BLaER1 (cell line): ENCODE measurements around the gene SZT2.

Experiments
- H3K27ac ChIP-seq: shearing (Covaris generic); formaldehyde crosslinking; 2 replicates; pipeline ENCODE4 v1.8.1; 2022
- H3K27me3 ChIP-seq: shearing (Covaris generic); formaldehyde crosslinking; 2 replicates; pipeline ENCODE4 v1.8.1; 2022
- H3K36me3 ChIP-seq: shearing (Covaris generic); formaldehyde crosslinking; 2 replicates; pipeline ENCODE4 v1.8.1; 2022
- H3K4me1 ChIP-seq: shearing (Covaris generic); formaldehyde crosslinking; 2 replicates; pipeline ENCODE4 v1.8.1; 2022
- H3K4me2 ChIP-seq: shearing (Covaris generic); formaldehyde crosslinking; 2 replicates; pipeline ENCODE4 v1.8.1; 2022
- H3K4me3 ChIP-seq: shearing (Covaris generic); formaldehyde crosslinking; 2 replicates; pipeline ENCODE4 v1.8.1; 2022
- H3K9ac ChIP-seq: shearing (Covaris generic); formaldehyde crosslinking; 2 replicates; pipeline ENCODE4 v1.8.1; 2022
- H3K9me3 ChIP-seq: shearing (Covaris generic); formaldehyde crosslinking; 2 replicates; pipeline ENCODE4 v1.8.1; 2022
- H4K20me1 ChIP-seq: shearing (Covaris generic); formaldehyde crosslinking; 2 replicates; pipeline ENCODE4 v1.8.1; 2022
- Cebpa-rat ChIP-seq: shearing (Covaris generic); IDR thresholded peaks from 2 replicates; pipeline ENCODE4 v1.8.1; 2022

The SZT2 gene

DNA sequence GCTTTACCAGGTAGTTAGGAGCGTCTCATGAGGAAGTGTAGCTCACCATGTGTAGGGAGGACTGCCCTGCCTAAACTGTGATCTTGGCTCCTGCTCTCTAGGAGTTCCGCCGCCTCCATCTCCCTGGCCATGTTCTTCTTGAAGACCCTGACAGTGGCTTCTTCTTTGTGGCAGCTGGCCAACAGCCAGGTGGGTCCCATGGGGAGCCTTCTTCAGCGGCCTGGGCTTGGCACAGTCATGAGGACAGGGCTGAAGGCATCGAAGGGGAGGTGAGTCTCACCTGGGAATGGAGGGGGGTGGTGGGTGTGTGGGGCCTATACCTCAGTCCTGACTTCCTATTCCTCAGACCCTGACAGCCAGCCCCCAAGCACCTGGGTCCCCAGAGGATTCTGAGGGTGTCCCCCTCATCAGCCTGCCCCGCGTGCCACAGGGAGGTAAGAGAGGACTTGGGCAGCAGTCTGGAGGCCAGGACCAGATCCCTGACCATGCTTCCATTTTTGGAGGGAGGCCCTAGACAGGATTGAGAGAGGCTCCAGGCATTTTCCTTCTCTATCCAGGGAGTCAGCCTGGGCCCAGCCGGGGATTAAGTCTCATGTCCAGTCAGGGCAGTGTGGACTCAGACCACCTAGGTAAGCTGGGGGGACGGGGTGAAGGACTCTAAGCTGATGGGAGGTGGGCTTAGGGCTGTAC is 42.6 kb downstream of the SZT2 start:
- no peaks in the 10 kb centered on the region for H4K20me1 ChIP-seq
- H3K4me2 ChIP-seq: no peak overlapping the region
- no peaks in the 10 kb centered on the region for H3K9me3 ChIP-seq
- no peak overlapping the region for H3K27ac ChIP-seq
- H3K9ac ChIP-seq: no peak overlapping the region
- no peaks in the 10 kb centered on the region for H3K4me1 ChIP-seq
- H3K4me3 ChIP-seq: no peak overlapping the region
- H3K36me3 ChIP-seq: peaks cover 100% of the 10 kb centered on the region
- no peak for TF ChIP-seq Cebpa-rat
- no peaks in the 10 kb centered on the region for H3K27me3 ChIP-seq

DNA sequence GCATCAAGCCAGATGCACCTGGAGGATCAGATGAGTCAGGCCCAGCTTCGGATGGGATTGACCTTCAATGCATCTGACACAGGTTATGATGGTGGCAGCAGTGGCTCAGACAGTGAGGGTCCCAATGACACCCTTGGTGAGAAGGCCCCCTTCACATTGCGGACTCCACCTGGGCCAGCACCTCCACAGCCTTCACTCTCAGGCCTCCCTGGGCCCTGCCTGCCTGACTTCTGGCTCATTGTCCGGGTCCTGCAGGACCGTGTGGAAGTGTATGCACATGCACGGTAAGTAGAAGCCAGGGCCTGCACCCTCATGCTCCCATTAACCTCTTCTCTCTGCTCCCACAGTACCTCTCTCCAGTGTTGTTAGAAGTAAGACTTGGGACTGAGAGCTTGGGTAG is 43.2 kb downstream of the SZT2 start:
- no peaks in the 10 kb centered on the region for H4K20me1 ChIP-seq
- no peak overlapping the region for H3K4me3 ChIP-seq
- no peak overlapping the region for H3K27ac ChIP-seq
- TF ChIP-seq Cebpa-rat: no peak
- H3K4me2 ChIP-seq: no peak overlapping the region
- no peak overlapping the region for H3K9ac ChIP-seq
- peaks cover 100% of the 10 kb centered on the region for H3K36me3 ChIP-seq
- H3K9me3 ChIP-seq: no peaks in the 10 kb centered on the region
- H3K4me1 ChIP-seq: no peaks in the 10 kb centered on the region
- H3K27me3 ChIP-seq: no peaks in the 10 kb centered on the region

DNA sequence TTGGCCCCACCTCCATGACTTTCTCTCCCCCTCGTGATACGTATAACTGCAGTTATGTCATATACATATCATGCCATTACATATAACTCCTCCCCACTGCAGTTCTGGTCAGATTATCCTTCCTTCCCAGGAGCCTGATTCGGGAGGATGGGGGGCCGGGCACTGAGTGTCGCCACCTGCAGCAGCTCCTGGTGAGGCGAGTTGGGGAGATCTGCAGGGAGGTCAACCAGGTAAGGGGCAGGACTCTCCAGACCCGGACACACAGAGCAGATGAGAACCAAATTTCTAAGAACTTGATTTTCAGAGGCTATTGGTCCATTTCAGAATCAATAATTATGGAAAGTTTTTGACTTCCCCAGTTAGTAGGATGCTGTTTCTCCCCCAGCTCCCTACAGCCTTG is 44.6 kb downstream of the SZT2 start:
- H3K9ac ChIP-seq: no peak overlapping the region
- H3K9me3 ChIP-seq: no peaks in the 10 kb centered on the region
- no peaks in the 10 kb centered on the region for H3K4me1 ChIP-seq
- H3K36me3 ChIP-seq: peaks cover 100% of the 10 kb centered on the region
- H3K27me3 ChIP-seq: no peaks in the 10 kb centered on the region
- no peaks in the 10 kb centered on the region for H4K20me1 ChIP-seq
- H3K4me3 ChIP-seq: no peak overlapping the region
- H3K4me2 ChIP-seq: no peak overlapping the region
- H3K27ac ChIP-seq: no peak overlapping the region
- TF ChIP-seq Cebpa-rat: no peak

DNA sequence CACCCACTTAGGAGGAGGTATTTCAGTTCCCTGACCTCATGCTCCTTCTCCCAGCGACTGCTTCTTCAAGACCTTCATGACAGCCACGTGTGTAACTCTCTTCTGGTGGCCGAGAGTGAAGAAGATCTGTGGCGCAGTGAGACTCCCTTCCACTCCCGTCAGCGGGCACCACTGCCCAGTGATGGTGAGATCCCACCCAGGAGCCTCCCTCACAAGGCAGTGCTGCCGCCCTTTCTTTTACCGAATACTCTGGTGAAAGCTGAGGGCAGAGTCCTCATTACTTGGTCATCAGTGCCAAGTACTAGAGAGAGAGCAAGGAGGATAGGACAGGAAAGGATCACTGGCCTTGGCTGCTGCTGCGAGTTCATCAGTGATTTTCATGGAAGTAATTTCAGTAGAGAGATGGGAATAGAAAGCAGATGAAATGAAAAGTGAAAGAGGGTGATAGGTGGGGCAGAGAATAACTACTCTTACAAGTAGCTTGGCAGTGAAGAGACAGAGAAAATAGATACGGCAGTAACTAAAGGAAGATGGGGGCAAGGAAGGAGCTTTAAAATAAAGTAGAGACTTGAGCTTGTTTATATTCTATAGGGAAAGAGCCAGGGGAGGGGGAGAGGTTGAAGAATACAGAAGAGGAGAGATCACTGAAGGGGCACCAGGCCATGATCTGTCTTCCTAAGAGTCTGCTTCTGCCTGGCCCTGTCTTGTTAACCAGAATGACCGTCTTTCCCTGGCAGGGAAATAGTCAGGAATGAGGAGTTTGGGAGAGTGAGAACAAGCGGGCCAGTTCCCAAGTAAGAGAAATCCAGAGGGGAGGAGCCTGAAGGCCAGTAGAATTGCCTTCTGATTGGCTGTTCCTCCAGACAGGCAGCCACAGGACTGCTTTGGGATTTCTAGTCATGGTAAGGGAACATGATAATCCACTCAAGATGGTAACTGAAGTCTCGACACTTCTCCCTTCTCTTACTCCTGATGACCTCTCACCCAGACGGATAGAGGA is 45.7 kb downstream of the SZT2 start:
- H3K9me3 ChIP-seq: no peaks in the 10 kb centered on the region
- no peak for TF ChIP-seq Cebpa-rat
- H3K9ac ChIP-seq: no peak overlapping the region
- no peak overlapping the region for H3K4me3 ChIP-seq
- no peak overlapping the region for H3K4me2 ChIP-seq
- H4K20me1 ChIP-seq: no peaks in the 10 kb centered on the region
- no peak overlapping the region for H3K27ac ChIP-seq
- H3K27me3 ChIP-seq: no peaks in the 10 kb centered on the region
- H3K4me1 ChIP-seq: no peaks in the 10 kb centered on the region
- H3K36me3 ChIP-seq: peaks cover 100% of the 10 kb centered on the region

DNA sequence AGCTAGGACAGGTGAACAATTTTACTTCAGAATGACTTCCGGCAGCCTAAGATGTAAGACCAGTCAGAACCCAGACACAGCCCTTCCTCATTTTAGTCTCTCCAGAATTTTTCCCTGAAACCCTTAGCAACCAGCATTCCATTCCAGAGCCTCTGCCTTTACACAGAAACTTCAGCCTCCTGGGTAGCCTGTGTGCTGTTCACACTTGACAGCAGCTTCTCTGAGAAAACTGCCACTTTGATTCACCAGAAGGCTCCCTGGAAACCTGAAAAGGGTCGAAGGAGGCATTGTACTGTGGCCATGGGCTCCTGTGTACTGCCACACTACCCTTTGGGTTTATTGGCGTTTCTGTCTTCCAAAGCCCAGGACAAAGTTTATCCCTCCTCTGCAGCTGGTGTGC is 46.7 kb downstream of the SZT2 start:
- no peaks in the 10 kb centered on the region for H3K9me3 ChIP-seq

DNA sequence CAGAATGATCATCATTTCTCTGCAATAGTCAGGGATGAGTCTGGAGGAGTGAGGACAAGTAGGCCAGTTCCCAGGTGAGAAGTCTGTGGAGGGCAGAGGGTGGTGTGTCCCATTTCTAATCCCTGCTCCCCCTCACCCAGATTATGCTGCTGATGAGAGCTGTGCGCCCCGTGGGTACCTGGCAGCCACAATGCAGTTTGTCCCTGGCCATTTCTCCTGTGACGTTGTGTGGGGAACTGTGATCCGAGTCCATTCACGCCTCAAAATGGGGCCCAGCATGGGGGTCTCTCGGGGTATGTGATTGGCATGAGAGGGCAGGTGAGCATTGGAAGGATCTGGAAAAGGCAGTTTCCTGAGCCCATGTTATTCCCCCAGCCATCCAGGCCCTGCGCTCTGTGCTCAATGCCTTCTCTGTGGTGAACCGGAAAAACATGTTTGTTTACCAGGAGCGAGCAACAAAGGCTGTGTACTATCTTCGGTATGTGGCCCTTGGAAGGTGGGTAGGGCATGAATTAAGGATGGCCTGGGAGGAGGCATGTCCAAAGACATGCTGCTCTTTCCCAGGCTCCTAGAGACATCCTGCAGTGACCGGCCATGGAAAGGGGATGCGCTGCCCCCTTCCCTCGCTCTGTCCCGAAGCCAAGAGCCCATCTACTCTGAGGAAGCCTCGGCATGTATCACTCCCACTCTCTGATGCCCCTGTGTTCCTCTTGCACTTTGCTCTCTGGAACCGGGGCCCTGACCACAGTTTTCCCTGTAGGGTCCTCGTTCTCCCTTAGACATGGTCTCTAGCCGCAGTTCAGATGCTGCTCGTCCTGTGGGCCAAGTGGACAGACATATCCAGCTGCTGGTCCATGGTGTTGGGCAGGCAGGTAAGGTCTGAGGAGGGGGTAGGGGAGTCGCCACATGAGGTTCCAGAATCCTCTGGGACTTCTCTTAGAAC is 47.6 kb downstream of the SZT2 start:
- peaks cover 98% of the 10 kb centered on the region for H3K36me3 ChIP-seq
- H4K20me1 ChIP-seq: no peaks in the 10 kb centered on the region

More for the DNA sequence above, 46.7 kb downstream of the SZT2 start:
- no peak overlapping the region for H3K27ac ChIP-seq
- H3K9ac ChIP-seq: no peak overlapping the region
- TF ChIP-seq Cebpa-rat: no peak
- H3K4me2 ChIP-seq: no peak overlapping the region
- H3K4me3 ChIP-seq: no peak overlapping the region
- peaks cover 100% of the 10 kb centered on the region for H3K36me3 ChIP-seq
- no peaks in the 10 kb centered on the region for H3K4me1 ChIP-seq
- H4K20me1 ChIP-seq: no peaks in the 10 kb centered on the region
- H3K27me3 ChIP-seq: no peaks in the 10 kb centered on the region

DNA sequence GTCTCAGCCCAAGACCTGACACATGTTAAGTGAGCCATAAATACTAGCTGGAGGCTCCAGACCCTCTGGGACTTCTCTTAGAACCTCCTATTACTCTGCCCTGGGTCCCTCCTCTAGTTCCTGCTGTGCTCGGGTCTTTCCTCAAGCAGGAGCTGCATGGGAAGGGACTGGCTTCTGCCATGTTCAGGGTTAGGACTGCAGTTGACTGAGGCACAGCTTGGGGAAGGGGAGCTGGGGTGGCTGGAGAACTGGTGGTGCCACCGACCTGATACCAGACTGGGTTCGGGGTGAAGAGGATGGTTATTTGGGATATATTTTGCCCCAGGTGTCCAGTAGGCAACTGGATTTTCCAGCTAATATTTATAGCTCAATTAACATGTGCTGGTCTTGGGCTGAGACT is 48.3 kb downstream of the SZT2 start:
- Histone ChIP-seq H3K9me3 (no peaks in the 10 kb centered on the region), H3K4me2 (no peak overlapping the region), H3K9ac (no peak overlapping the region), H3K4me1 (no peaks in the 10 kb centered on the region), H3K27me3 (no peaks in the 10 kb centered on the region), H3K4me3 (no peak overlapping the region), H3K36me3 (peaks cover 98% of the 10 kb centered on the region), H4K20me1 (no peaks in the 10 kb centered on the region), H3K27ac (no peak overlapping the region)
- no peak for TF ChIP-seq Cebpa-rat

More for the DNA sequence above, 47.6 kb downstream of the SZT2 start:
- Histone ChIP-seq H3K9ac (no peak overlapping the region), H3K4me1 (no peaks in the 10 kb centered on the region), H3K4me3 (no peak overlapping the region), H3K27ac (no peak overlapping the region), H3K9me3 (no peaks in the 10 kb centered on the region), H3K4me2 (no peak overlapping the region), H3K27me3 (no peaks in the 10 kb centered on the region)
- TF ChIP-seq Cebpa-rat: no peak

DNA sequence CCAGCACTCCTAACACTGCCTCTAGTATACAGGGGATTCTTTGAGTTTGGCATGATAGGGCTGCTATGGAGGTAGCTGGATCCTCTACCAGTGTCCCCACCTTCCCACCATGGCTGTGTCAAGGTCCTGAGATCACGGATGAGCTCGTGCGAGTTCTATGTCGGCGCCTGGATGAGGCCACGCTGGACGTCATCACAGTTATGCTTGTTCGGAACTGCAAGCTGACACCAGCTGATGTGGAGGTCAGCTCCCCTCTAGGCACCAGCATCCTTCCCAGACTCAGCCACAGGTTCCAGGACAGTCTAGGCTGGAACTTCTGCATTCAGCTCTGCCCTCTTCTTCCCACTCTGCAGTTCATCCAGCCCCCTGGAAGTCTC is 48.9 kb downstream of the SZT2 start:
- Histone ChIP-seq H3K27me3 (no peaks in the 10 kb centered on the region), H3K9me3 (no peaks in the 10 kb centered on the region), H3K27ac (no peak overlapping the region), H3K4me1 (no peaks in the 10 kb centered on the region), H3K4me3 (no peak overlapping the region), H4K20me1 (no peaks in the 10 kb centered on the region), H3K36me3 (peaks cover 98% of the 10 kb centered on the region), H3K4me2 (no peak overlapping the region), H3K9ac (no peak overlapping the region)
- TF ChIP-seq Cebpa-rat: no peak

DNA sequence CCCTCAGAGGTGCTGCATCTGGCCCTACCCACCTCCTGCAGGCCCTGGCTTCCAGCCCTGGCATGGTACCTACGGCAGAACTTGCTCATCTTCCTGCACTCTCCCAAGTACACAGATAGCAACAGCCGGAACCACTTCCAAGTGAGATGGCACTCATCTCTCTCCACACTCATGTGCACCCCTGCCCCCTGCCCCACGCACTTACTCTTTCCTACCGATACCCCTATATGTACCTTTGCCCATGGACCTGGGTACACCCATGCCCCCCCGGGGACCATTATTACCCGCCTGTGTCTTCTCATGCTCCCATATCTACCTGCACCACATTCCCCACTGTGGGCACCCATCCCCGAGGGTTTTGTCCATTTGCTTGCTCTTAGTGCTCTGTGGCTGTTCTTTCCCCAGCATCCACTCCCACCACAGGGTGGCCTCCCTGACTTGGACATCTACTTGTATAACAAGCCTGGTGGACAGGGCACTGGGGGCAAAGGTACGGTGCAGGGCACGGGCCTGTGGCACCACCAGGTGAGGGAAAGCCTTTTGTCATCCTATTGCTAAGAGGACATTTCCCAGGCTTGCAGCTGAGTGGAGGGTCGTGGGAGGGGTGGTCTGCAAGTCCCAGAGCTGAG is 49.4 kb downstream of the SZT2 start:
- no peak overlapping the region for H3K4me3 ChIP-seq
- no peaks in the 10 kb centered on the region for H3K4me1 ChIP-seq
- H3K4me2 ChIP-seq: no peak overlapping the region
- H3K27ac ChIP-seq: no peak overlapping the region
- H3K9me3 ChIP-seq: no peaks in the 10 kb centered on the region
- no peak for TF ChIP-seq Cebpa-rat
- H4K20me1 ChIP-seq: no peaks in the 10 kb centered on the region
- H3K9ac ChIP-seq: no peak overlapping the region
- no peaks in the 10 kb centered on the region for H3K27me3 ChIP-seq
- H3K36me3 ChIP-seq: peaks cover 98% of the 10 kb centered on the region
